ENCODE results near the gene RGL3.

RGL3 gene

GRCh38 chr19:11364296-11364904 lies 54.7 kb downstream of the RGL3 start:
- Histone ChIP-seq H3K4me3 (ENCODE audit: low read depth, low read length) (no peak overlapping the region), H3K27ac (no peak overlapping the region), H3K27me3 (replicated peaks) (no peaks in the 10 kb centered on the region), H3K36me3 (replicated peaks) (peaks cover 17% of the 10 kb centered on the region)
- TF ChIP-seq CTCF (IDR thresholded peaks at IDR 0.05; ENCODE audit: low read depth, low read length, missing control alignments), result no peak
- no peak for DNase-seq
- in situ Hi-C loops (cut with HindIII; ENCODE audit: low pct_ligation_motif_present, low sequenced_read_pairs), result no loop called here

- H3K4me3 ChIP-seq (ENCODE audit: low read depth, low read length), result no peak overlapping the region
- H3K27me3 ChIP-seq (replicated peaks), result no peaks in the 10 kb centered on the region
- H3K36me3 ChIP-seq (replicated peaks), result peaks cover 17% of the 10 kb centered on the region
- TF ChIP-seq CTCF (IDR thresholded peaks at IDR 0.05; ENCODE audit: low read depth, low read length, missing control alignments), result no peak
- no peak for DNase-seq
- H3K27ac ChIP-seq, result no peak overlapping the region
- in situ Hi-C loops (cut with HindIII; ENCODE audit: low pct_ligation_motif_present, low sequenced_read_pairs), result no loop called here
Observed at GRCh38 chr19:11363881-11364280, 55.2 kb downstream of the RGL3 start.

- Histone ChIP-seq H3K4me3 (ENCODE audit: low read depth, low read length) (no peak overlapping the region), H3K27me3 (replicated peaks) (no peaks in the 10 kb centered on the region), H3K36me3 (replicated peaks) (peaks cover 17% of the 10 kb centered on the region), H3K27ac (no peak overlapping the region)
- no peak for DNase-seq
- no peak for TF ChIP-seq CTCF (IDR thresholded peaks at IDR 0.05; ENCODE audit: low read depth, low read length, missing control alignments)
- in situ Hi-C loops (cut with HindIII; ENCODE audit: low pct_ligation_motif_present, low sequenced_read_pairs), result no loop called here
Observed at GRCh38 chr19:11361771-11362731, 57.1 kb downstream of the RGL3 start.

GRCh38 chr19:11361037-11361770 lies 57.9 kb downstream of the RGL3 start:
- H3K36me3 ChIP-seq (replicated peaks), result peaks cover 17% of the 10 kb centered on the region
- in situ Hi-C loops (cut with HindIII; ENCODE audit: low pct_ligation_motif_present, low sequenced_read_pairs), result no loop called here

GRCh38 chr19:11359421-11359820 lies 59.7 kb downstream of the RGL3 start:
- no peak for DNase-seq
- peaks cover 17% of the 10 kb centered on the region for H3K36me3 ChIP-seq (replicated peaks)
- H3K27ac ChIP-seq, result no peak overlapping the region
- TF ChIP-seq CTCF (IDR thresholded peaks at IDR 0.05; ENCODE audit: low read depth, low read length, missing control alignments), result no peak
- no peak overlapping the region for H3K4me3 ChIP-seq (ENCODE audit: low read depth, low read length)
- in situ Hi-C loops (cut with HindIII; ENCODE audit: low pct_ligation_motif_present, low sequenced_read_pairs), result no loop called here
- no peaks in the 10 kb centered on the region for H3K27me3 ChIP-seq (replicated peaks)

More at GRCh38 chr19:11361037-11361770, 57.9 kb downstream of the RGL3 start:
- DNase-seq, result no peak
- Histone ChIP-seq H3K27me3 (replicated peaks) (no peaks in the 10 kb centered on the region), H3K27ac (no peak overlapping the region), H3K4me3 (ENCODE audit: low read depth, low read length) (no peak overlapping the region)
- TF ChIP-seq CTCF (IDR thresholded peaks at IDR 0.05; ENCODE audit: low read depth, low read length, missing control alignments), result no peak
